ENCODE results near the gene SSTR5. TPM values are rescaled to one million over a fixed set of nuclear protein-coding genes. Genes with fewer than 3 reads are reported as not detected.

SSTR5 gene
- polyA plus RNA-seq, 1 experiment: not detected

DNA sequence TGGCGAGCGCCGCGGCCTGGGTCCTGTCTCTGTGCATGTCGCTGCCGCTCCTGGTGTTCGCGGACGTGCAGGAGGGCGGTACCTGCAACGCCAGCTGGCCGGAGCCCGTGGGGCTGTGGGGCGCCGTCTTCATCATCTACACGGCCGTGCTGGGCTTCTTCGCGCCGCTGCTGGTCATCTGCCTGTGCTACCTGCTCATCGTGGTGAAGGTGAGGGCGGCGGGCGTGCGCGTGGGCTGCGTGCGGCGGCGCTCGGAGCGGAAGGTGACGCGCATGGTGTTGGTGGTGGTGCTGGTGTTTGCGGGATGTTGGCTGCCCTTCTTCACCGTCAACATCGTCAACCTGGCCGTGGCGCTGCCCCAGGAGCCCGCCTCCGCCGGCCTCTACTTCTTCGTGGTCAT lies 6.8 kb downstream of the SSTR5 start:
- DNase-seq (ENCODE audit: low read depth): no peak
- CTCF ChIA-PET: no interaction called here
- H3K36me3 ChIP-seq (ENCODE audit: control insufficient read depth, insufficient read depth, low read length): no peaks in the 10 kb centered on the region
- no peaks in the 10 kb centered on the region; the same call in 1 of the 2 replicates for H3K27me3 ChIP-seq (ENCODE audit: control insufficient read depth, insufficient read depth, low read length)
- POLR2A ChIA-PET: no interaction called here
- no peak overlapping the region for H3K4me3 ChIP-seq (ENCODE audit: low read depth, low read length)
- TF ChIP-seq, protein P1, sequence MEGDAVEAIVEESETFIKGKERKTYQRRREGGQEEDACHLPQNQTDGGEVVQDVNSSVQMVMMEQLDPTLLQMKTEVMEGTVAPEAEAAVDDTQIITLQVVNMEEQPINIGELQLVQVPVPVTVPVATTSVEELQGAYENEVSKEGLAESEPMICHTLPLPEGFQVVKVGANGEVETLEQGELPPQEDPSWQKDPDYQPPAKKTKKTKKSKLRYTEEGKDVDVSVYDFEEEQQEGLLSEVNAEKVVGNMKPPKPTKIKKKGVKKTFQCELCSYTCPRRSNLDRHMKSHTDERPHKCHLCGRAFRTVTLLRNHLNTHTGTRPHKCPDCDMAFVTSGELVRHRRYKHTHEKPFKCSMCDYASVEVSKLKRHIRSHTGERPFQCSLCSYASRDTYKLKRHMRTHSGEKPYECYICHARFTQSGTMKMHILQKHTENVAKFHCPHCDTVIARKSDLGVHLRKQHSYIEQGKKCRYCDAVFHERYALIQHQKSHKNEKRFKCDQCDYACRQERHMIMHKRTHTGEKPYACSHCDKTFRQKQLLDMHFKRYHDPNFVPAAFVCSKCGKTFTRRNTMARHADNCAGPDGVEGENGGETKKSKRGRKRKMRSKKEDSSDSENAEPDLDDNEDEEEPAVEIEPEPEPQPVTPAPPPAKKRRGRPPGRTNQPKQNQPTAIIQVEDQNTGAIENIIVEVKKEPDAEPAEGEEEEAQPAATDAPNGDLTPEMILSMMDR (IDR thresholded peaks at IDR 0.05; ENCODE audit: insufficient read depth, low read depth, low read length): no peak

DNA sequence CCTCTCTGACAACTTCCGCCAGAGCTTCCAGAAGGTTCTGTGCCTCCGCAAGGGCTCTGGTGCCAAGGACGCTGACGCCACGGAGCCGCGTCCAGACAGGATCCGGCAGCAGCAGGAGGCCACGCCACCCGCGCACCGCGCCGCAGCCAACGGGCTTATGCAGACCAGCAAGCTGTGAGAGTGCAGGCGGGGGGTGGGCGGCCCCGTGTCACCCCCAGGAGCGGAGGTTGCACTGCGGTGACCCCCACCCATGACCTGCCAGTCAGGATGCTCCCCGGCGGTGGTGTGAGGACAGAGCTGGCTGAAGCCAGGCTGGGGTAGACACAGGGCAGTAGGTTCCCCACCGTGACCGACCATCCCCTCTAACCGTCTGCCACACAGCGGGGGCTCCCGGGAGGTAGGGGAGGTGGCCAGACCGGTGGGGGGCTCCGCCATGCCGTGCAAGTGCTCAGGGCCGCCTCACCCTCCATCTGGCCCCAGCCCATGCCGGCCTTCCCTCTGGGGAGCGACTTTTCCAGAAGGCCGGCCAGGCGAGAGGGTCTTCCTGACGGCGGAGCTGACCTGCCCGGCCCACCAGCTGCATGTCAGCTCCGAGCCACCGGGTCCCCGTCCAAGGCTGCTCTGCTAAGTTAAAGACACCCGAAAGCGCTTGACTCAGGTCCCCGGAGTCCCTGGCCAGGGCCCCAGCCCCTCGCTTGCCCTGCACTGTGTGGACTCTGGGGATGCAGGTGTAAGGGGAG lies 7.4 kb downstream of the SSTR5 start:
- TF ChIP-seq, protein P1 (IDR thresholded peaks at IDR 0.05; ENCODE audit: insufficient read depth, low read depth, low read length): no peak
- DNase-seq (ENCODE audit: low read depth): no peak
- Histone ChIP-seq H3K4me3 (ENCODE audit: low read depth, low read length) (no peak overlapping the region), H3K36me3 (ENCODE audit: control insufficient read depth, insufficient read depth, low read length) (no peaks in the 10 kb centered on the region), H3K27me3 (ENCODE audit: control insufficient read depth, insufficient read depth, low read length) (no peaks in the 10 kb centered on the region; the same call in 1 of the 2 replicates)
- ChIA-PET CTCF (no interaction called here), POLR2A (no interaction called here)

DNA sequence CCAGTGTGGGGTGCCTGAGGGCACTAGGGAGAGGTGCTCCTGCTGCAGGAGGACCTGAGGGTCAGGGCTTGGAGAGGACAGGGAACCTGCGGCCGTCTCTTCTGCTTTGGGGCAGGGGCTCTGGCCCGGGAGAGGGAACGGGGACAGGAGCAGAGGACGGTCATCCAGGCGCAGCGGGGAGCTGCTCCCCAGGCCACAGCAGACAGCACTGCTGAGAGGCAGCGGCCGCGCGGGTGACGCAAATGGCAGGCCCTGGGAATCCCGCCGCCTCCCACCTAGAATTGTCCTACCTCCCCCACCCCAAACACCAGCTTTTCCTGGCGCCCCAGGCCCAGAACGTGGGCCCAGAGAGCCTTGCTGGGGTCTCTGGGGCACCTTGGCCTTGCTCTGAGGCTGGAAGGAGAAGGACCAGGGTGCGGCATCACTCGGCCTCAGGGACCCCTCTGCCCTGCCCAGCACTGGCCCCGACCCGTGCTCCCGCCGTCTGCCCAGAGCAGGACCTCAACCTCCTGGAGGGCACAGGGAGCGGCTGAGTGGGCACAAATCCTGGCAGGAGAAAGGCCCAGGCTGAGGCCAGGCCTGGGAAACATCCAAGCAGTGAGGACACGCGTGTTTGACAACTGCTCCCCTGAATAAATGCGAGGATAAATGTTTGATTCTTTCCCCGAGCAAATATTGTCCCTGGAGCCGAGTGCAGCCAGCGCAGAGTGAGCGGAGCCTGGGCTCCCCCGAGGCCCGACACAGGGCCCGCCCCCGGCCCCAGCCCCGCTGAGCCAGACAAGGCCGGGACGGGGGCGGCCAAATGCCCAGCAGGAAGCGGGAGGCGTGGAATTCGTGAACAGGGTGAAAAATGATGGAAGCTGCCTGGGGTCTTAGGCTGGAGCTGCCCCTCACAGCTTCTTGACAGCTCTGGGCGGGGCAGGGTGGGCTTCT lies 8.5 kb downstream of the SSTR5 start:
- H3K36me3 ChIP-seq (ENCODE audit: control insufficient read depth, insufficient read depth, low read length): no peaks in the 10 kb centered on the region
- TF ChIP-seq, protein P1 (IDR thresholded peaks at IDR 0.05; ENCODE audit: insufficient read depth, low read depth, low read length): no peak
- H3K27me3 ChIP-seq (ENCODE audit: control insufficient read depth, insufficient read depth, low read length): no peaks in the 10 kb centered on the region; the same call in 1 of the 2 replicates
- DNase-seq (ENCODE audit: low read depth): no peak
- POLR2A ChIA-PET: no interaction called here
- no peak overlapping the region for H3K4me3 ChIP-seq (ENCODE audit: low read depth, low read length)
- CTCF ChIA-PET: no interaction called here

DNA sequence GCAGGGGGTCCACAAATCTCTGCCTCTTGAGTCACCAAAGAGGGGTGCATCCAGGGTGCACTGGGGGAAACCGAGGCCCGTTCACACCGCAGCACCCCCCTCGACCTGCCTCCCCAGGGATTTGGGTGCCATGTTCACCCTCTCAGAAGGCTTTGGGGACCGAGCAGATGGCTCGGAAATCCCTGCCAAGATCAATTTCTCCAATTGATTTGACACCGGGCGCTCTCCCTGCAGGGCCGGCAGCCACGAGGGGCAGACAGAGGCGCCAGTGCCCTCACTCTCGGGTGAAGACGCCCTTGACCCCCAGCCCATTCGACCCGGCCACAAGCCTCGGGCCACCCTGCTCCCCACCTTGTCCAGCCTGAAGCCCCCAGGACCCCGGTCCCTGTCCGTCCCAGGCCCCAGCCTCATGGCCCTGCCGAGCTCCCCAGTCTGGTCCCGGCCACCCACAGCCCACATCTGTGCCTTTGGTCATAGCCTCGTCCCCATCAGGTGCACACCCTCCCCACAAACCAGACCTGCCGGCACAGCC lies 9.3 kb downstream of the SSTR5 start:
- CTCF ChIA-PET: no interaction called here
- H3K36me3 ChIP-seq (ENCODE audit: control insufficient read depth, insufficient read depth, low read length): no peaks in the 10 kb centered on the region

More for the DNA sequence above, 9.3 kb downstream of the SSTR5 start:
- Histone ChIP-seq H3K27me3 (ENCODE audit: control insufficient read depth, insufficient read depth, low read length) (no peaks in the 10 kb centered on the region; the same call in 1 of the 2 replicates), H3K4me3 (ENCODE audit: low read depth, low read length) (no peak overlapping the region)
- TF ChIP-seq, protein P1 (IDR thresholded peaks at IDR 0.05; ENCODE audit: insufficient read depth, low read depth, low read length): no peak
- POLR2A ChIA-PET: no interaction called here
- DNase-seq (ENCODE audit: low read depth): no peak

Measured in BJ (cell line).